HG02840 (cell line): ENCODE measurements around the gene ANAPC16.
"Not testable (repeated sequence)": the region's sequence is repeated elsewhere in the genome, so short reads cannot be mapped to it uniquely, and the experiment has no call there.

Experiments used
- ATAC-seq: cut with Tn5 transposase; IDR thresholded peaks from one replicate; pipeline ENCODE4 v1.9.1; 2021; ENCODE audit warnings: mild to moderate bottlenecking, moderate library complexity, moderate number of reproducible peaks; ENCODE audit not compliant: unreplicated experiment, low FRiP score

Gene ANAPC16

DNA sequence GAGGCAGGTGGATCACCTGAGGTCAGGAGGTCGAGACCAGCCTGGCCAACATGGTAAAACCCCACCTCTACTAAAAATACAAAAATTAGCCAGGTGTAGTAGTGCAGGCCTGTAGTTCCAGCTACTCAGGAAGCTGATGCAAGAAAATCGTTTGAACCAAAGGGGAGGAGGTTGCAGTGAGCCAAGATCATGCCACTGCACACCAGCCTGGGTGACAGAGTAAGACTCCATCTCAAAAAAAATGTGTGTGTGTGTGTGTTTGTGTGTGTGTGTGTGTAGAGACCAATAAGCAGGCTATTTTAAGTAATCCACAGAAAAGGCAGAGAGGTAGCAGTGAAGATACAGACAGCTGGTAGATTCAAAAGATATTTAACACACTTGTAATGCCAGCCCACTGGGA lies 7.3 kb upstream of the ANAPC16 start:
- not testable (repeated sequence) for ATAC-seq

- ATAC-seq = not testable (repeated sequence)
These were observed 4.4 kb upstream of the ANAPC16 start for GRCh38 chr10:72211381-72211780.

DNA sequence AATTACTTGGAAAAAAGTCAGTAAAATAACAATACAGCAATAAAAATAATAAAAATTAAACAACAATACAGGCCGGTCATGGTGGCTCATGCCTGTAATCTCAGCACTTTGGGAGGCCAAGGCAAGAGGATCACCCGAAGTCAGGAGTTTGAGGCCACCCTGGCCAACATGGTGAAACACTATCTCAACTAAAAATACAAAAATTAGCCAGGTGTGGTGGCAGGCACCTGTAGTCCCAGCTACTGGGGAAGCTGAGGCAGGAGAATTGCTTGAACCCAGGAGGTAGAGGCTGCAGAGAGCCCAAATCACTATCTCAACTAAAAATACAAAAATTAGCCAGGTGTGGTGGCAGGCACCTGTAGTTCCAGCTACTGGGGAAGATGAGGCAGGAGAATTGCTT lies 4.0 kb upstream of the ANAPC16 start:
- ATAC-seq = not testable (repeated sequence)

DNA sequence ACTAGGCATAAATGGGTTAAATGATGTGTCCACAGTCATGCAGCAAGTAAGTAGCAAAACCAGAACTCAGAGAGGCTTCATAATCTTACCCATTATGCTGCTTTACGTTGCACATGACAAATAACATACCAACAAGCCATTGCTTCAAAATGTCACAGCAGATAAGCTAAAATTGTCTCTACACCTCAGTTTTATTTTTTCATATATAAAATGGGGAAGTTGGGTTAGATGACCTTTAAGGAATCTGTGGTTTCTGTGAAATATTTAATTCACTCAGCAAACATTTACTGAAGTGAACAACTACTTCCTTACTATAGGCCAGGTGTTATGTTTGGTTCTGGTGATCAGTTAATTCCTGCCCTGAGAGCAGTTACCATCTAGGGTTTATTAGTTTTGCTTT lies 2.5 kb downstream of the ANAPC16 start:
- no peak for ATAC-seq

DNA sequence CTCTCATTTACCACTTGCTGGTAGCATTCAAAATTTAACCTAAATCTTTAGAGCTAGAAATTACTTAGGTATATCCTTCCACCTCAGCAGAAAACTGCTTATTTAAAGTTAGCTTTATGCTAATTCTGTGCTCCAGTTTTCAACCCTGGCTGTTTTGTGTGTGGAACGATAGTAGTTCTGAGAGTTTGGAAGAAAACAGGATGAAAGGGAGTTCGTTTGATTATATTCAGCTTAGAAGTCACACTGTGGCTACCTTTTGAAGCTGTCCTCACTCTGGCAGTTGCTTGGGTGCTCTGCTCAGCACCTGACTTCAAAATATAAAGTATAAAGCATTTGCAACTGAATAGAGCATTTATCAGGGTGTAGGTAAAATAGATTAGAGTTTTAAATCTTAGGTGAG lies 2.9 kb downstream of the ANAPC16 start:
- no peak for ATAC-seq

GRCh38 chr10:72219235-72219814 lies 3.5 kb downstream of the ANAPC16 start:
- no peak for ATAC-seq

- ATAC-seq = no peak
These were observed 4.8 kb downstream of the ANAPC16 start for GRCh38 chr10:72220637-72221036.

- no peak for ATAC-seq
These were observed 5.5 kb downstream of the ANAPC16 start for GRCh38 chr10:72221278-72221677.

GRCh38 chr10:72223743-72224101 lies 7.9 kb downstream of the ANAPC16 start:
- ATAC-seq = no peak

GRCh38 chr10:72224191-72224590 lies 8.4 kb downstream of the ANAPC16 start:
- ATAC-seq = not testable (repeated sequence)

GRCh38 chr10:72226418-72227027 lies 10.7 kb downstream of the ANAPC16 start:
- no peak for ATAC-seq

GRCh38 chr10:72227826-72228225 lies 12.0 kb downstream of the ANAPC16 start:
- no peak for ATAC-seq

DNA sequence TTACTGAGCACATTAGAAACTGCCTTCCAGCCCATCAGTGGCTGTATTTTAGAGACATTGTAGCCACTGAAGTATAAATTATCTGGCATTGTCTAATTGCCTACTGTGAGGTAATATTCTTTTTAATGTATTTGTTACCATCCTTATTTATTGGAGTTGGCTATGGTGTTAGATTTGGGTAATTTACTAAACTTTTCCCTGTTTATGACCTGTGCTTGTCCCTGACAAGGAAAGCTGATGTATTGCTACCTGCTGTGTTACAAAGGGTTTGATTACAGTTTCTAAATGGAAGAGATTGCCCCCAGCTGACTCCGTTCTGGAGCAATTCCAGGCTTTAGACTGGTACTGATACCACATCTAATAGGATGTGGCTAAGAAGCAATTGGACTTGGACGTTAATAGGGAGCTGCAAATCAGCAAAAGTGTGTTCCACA lies 12.5 kb downstream of the ANAPC16 start:
- no peak for ATAC-seq

DNA sequence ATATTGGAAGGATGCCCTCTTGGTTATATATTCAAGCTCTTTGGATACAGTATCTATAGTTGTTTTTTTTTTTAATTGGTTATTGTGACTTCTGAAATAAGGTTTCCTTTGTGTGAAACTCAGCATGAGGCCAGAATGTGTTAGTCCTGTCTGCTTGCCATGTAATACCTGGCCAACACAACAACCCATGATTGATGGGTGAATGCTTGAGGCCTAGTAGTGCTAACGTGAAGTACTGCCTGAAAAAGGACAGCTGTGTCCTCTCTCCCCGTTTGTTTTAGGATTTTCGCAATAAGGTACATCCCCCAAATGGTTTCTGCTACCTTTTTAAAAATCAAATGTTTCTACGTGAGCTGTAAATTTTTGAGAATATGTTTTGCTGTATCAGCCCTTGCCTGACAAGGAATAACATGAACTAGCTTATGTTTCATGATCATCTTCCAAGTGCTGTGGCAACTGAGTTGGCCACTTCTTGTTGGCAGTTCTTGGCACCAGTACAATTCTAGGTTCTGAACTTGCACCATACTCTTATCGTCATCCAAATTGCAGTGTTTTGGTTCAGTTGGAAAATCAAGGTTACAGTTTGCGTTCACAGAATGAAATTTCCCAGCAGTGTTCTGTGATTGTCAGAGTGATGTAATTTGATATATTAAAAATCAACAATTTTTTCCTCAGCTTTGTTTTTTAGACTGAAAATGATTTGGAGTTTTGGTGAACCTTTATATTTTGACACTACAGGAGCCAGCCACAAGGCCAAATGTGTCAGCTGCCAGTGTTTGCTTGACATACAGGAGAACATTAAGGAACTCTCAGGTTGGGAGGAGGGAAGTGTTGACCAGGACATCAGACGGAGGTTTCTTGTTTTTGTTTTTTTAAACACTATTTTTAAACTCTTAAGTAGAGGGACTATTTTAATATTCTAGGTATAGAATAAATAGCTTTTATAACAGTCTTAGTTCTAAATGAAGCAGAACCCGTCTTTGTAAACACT lies 13.7 kb downstream of the ANAPC16 start:
- no peak for ATAC-seq

DNA sequence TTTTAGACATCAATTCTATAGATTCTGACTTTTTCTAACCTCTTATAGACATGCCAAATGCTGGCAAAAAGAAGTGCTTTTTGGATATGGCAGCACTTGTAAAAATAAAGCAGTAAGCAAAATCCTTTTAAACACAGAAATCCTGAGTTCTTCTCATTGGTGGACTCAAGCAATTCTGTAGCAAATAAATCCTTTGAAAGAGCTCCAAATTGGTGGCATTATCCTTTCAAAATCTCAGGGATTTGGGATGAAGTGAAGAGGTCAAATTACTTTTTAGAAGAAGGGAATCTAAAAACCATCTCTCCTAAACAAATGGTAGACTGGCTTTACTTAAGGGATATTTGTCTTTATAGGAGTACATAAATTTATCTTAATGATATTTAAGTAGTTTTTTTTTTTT lies 17.8 kb downstream of the ANAPC16 start:
- ATAC-seq = no peak

GRCh38 chr10:72234560-72235095 lies 18.8 kb downstream of the ANAPC16 start:
- no peak for ATAC-seq

DNA sequence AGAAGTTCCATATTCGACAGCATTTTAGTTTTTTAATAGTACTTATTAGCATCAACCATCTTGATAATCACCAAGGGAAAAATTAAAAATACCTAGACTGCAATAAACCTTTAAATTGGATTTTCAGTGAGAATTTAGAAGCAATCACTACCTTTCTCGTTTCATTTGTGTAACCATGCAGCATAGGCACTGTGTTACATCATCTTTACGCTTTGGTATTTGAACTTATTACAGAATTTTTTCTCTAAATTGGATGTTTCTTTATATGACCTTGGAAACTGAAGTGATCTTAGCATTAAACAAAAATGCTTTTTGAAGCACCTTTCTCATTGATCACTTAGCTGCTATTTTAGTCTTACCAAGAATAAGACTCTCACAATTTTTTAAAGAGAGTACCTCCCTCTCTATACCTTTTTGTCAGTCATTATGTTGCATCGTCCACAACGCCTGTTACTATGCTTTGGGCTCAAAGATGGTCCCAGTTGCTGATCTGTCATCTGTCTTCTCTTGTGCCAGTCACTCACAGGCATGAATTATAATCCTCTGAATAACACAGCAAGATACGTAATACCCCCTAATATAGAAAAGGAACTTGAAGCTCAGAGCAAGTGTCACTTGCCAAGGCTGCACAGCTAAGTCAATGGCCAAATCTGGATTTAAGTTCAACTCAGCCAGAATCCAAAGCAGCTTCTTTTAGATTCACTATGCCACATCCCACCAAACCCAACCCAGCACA lies 19.9 kb downstream of the ANAPC16 start:
- ATAC-seq = no peak

DNA sequence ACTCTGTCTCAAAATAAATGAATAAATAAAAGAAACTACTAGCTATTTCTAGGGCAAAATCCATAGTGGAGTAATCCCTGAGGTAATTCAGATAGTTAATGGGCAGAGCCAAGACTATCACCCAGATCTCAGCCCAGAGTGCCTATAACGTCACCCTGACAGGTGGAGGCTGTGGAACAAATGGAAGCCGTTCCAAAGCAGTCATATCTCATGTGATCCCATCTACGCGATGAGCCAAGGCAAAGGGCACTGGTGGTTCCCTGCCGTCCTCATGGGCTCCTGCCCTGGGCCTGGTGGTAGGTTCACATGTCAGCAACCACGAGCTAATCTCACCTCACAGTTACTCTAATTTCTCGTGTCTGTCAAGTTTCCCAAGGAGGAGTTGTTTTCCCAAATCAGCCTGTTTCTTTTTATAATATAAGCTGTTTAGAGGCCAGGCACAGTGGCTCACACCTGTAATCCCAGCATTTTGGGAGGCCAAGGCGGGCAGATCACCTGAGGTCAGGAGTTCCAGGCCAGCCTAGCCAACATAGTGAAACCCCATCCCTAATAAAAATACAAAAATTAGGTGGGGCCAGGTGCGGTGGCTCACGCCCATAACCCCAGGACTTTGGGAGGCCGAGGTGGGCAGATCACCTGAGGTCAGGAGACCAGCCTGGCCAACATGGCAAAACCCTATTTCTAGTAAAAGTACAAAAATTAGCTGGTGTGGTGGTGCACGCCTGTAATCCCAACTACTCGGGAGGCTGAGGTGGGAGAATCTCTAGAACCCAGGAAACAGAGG lies 22.8 kb downstream of the ANAPC16 start:
- no peak for ATAC-seq

DNA sequence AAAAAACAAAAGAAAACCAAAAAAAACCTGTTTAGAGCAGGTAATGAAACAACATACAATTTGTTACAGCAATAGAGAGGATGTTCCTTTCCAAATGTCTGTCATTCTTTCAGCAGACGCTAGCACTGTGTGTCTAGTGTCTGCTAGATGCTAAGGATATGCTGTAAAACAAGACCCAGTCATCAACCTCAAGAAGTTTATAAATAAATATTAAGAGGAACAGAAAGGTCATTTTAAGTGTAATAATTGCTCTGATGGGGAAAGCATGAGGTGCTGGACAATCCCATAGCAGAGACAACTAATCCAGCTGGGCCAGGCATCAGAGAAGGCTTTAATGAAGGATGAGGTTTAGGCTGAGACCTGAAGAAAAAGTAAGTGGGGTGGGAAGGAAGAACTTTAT lies 23.6 kb downstream of the ANAPC16 start:
- ATAC-seq = no peak

DNA sequence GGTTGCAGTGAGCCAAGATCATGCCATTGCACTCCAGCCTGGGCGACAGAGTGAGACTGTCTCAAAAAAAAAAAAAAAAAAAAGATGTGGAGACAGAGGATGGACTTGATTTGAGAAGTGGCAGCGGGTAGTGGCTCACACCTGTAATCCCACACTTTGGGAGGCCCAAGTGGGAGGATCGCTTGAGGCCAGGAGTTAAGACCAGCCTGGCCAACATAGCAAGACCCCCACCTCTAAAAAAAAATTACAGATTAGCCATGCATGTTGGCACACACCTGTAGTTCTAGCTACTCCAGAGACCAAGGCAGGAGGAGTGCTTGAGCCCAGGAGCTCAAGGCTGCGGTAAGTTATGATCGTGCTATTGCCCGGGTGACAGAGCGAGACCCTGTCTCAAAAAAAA lies 24.6 kb downstream of the ANAPC16 start:
- ATAC-seq = no peak
